H9 (cell line): ENCODE data around the gene PTTG2. TPM values are rescaled to one million over a fixed set of nuclear protein-coding genes. Genes with fewer than 3 reads are reported as not detected.

ENCODE experiments used
- DNase-seq: peaks from one replicate; pipeline ENCODE4 v3.0.0-alpha.2; 2017
- H2AFZ ChIP-seq: one replicate; pipeline ENCODE4 v1.6.1; 2013; ENCODE audit warnings: mild to moderate bottlenecking, low read length, control low read depth, moderate library complexity
- H2AK5ac ChIP-seq: 2 replicates; pipeline ENCODE4 v1.6.1; 2013; ENCODE audit warnings: low read length, control low read depth, mixed read lengths; ENCODE audit not compliant: insufficient read length
- H2BK120ac ChIP-seq: one replicate; pipeline ENCODE4 v1.6.1; 2013; ENCODE audit warnings: low read depth, mild to moderate bottlenecking, low read length, control low read depth, inconsistent platforms; ENCODE audit not compliant: poor library complexity, severe bottlenecking
- H2BK12ac ChIP-seq: 2 replicates; pipeline ENCODE4 v1.6.1; 2013; ENCODE audit warnings: low read length, control low read depth, mixed read lengths, low read depth; ENCODE audit not compliant: insufficient read length
- H2BK15ac ChIP-seq: 2 replicates; pipeline ENCODE4 v1.6.1; 2013; ENCODE audit warnings: low read depth, low read length, control low read depth
- H2BK20ac ChIP-seq: one replicate; pipeline ENCODE4 v1.6.1; 2013; ENCODE audit warnings: low read depth, mild to moderate bottlenecking, low read length, control low read depth, inconsistent platforms; ENCODE audit not compliant: poor library complexity, severe bottlenecking
- H2BK5ac ChIP-seq: 2 replicates; pipeline ENCODE4 v1.6.1; 2013; ENCODE audit warnings: low read length, control low read depth, mixed read lengths; ENCODE audit not compliant: insufficient read length
- H3K14ac ChIP-seq: 2 replicates; pipeline ENCODE4 v1.6.1; 2013; ENCODE audit warnings: low read length, control low read depth; ENCODE audit not compliant: insufficient read depth
- H3K18ac ChIP-seq: 2 replicates; pipeline ENCODE4 v1.6.1; 2013; ENCODE audit warnings: low read depth, mild to moderate bottlenecking, mixed read lengths, low read length, control low read depth; ENCODE audit not compliant: insufficient read length
- H3K23ac ChIP-seq: 2 replicates; pipeline ENCODE4 v1.6.1; 2013; ENCODE audit warnings: low read length, control low read depth, mixed read lengths, low read depth; ENCODE audit not compliant: insufficient read length
- H3K23me2 ChIP-seq: 2 replicates; pipeline ENCODE4 v1.6.1; 2013; ENCODE audit warnings: low read depth, mild to moderate bottlenecking, mixed read lengths, low read length, control low read depth; ENCODE audit not compliant: insufficient read length, poor library complexity, severe bottlenecking
- H3K27ac ChIP-seq: 2 replicates; pipeline ENCODE4 v1.5.1; 2013; ENCODE audit warnings: low read length, control low read depth, mixed read lengths, low read depth; ENCODE audit not compliant: insufficient read length
- H3K27me3 ChIP-seq: 2 replicates; pipeline ENCODE4 v1.6.1; 2013; ENCODE audit warnings: low read length, control low read depth, inconsistent platforms; ENCODE audit not compliant: insufficient read depth
- H3K4ac ChIP-seq: 2 replicates; pipeline ENCODE4 v1.6.1; 2013; ENCODE audit warnings: low read depth, mild to moderate bottlenecking, control low read depth, inconsistent platforms, low read length, moderate library complexity
- H3K4me1 ChIP-seq: 2 replicates; pipeline ENCODE4 v1.6.1; 2013; ENCODE audit warnings: low read length, control low read depth, inconsistent platforms; ENCODE audit not compliant: insufficient read depth
- H3K4me2 ChIP-seq: 2 replicates; pipeline ENCODE4 v1.6.1; 2013; ENCODE audit warnings: low read length, control low read depth, mixed read lengths; ENCODE audit not compliant: insufficient read length, insufficient read depth
- H3K56ac ChIP-seq: 2 replicates; pipeline ENCODE4 v1.6.1; 2013; ENCODE audit warnings: low read depth, mild to moderate bottlenecking, mixed read lengths, low read length, control low read depth; ENCODE audit not compliant: insufficient read length
- H3K79me1 ChIP-seq: 2 replicates; pipeline ENCODE4 v1.6.1; 2013; ENCODE audit warnings: low read depth, mild to moderate bottlenecking, moderate library complexity, low read length, control low read depth, inconsistent platforms; ENCODE audit not compliant: insufficient read depth, poor library complexity, severe bottlenecking
- H3K79me2 ChIP-seq: 2 replicates; pipeline ENCODE4 v1.6.1; 2013; ENCODE audit warnings: low read length, control low read depth, inconsistent platforms; ENCODE audit not compliant: insufficient read depth
- H3K9ac ChIP-seq: 2 replicates; pipeline ENCODE4 v1.6.1; 2013; ENCODE audit warnings: low read length, control low read depth, mixed read lengths; ENCODE audit not compliant: insufficient read length; ENCODE audit errors: extremely low read depth
- H3K9me3 ChIP-seq: one replicate; pipeline ENCODE4 v1.6.1; 2013; ENCODE audit warnings: low read depth, low read length, inconsistent platforms; ENCODE audit not compliant: control insufficient read depth
- H3T11ph ChIP-seq: one replicate; pipeline ENCODE4 v1.6.1; 2013; ENCODE audit warnings: mild to moderate bottlenecking, low read length, control low read depth, inconsistent platforms
- H4K20me1 ChIP-seq: one replicate; pipeline ENCODE4 v1.6.1; 2013; ENCODE audit not compliant: control insufficient read depth, insufficient read length, insufficient read depth
- H4K5ac ChIP-seq: 2 replicates; pipeline ENCODE4 v1.6.1; 2013; ENCODE audit warnings: low read depth, mild to moderate bottlenecking, mixed read lengths, low read length, control low read depth; ENCODE audit not compliant: insufficient read length
- H4K8ac ChIP-seq: replicated peaks from 2 replicates; pipeline ENCODE4 v1.6.1; 2013; ENCODE audit warnings: low read length, control low read depth, mixed read lengths, low read depth; ENCODE audit not compliant: insufficient read length
- H4K91ac ChIP-seq: 2 replicates; pipeline ENCODE4 v1.6.1; 2013; ENCODE audit warnings: low read depth, mild to moderate bottlenecking, moderate library complexity, mixed read lengths, low read length, control low read depth; ENCODE audit not compliant: insufficient read length
- H3K27ac Mint-ChIP-seq, 3 experiments: 2 replicates in 2 of 3; 3 replicates in 1 of 3; pipeline ENCODE4 v1.8.0; 2020 to 2021; ENCODE audit warnings: mixed read lengths in 3 of 3, mild to moderate bottlenecking in 1 of 3, moderate library complexity in 1 of 3
- H3K27me3 Mint-ChIP-seq: 2 replicates; pipeline ENCODE4 v1.8.0; 2021; ENCODE audit warnings: low read depth, mild to moderate bottlenecking, moderate library complexity, mixed read lengths
- H3K36me3 Mint-ChIP-seq, 3 experiments: 2 replicates in 2 of 3; 3 replicates in 1 of 3; pipeline ENCODE4 v1.8.0; 2020 to 2021; ENCODE audit warnings: low read depth in 3 of 3, mixed read lengths in 3 of 3; ENCODE audit not compliant: insufficient read depth in 1 of 3
- H3K4me1 Mint-ChIP-seq, 2 experiments: 2 replicates each; pipeline ENCODE4 v1.8.0; 2020; ENCODE audit warnings: mixed read lengths in 2 of 2
- H3K4me3 Mint-ChIP-seq, 2 experiments: 2 replicates in 1 of 2; 3 replicates in 1 of 2; pipeline ENCODE4 v1.8.0; 2020 to 2021; ENCODE audit warnings: mild to moderate bottlenecking in 2 of 2, mixed read lengths in 2 of 2, moderate library complexity in 1 of 2
- H3K9me3 Mint-ChIP-seq, 2 experiments: 2 replicates in 1 of 2; 3 replicates in 1 of 2; pipeline ENCODE4 v1.8.0; 2020; ENCODE audit warnings: mild to moderate bottlenecking in 2 of 2, mixed read lengths in 2 of 2, moderate library complexity in 1 of 2
- WGBS: extraction: QIAGEN DNeasy Blood & Tissue Kit; methylation state at CpG from one replicate; pipeline ENCODE4 v1.1.7; 2013; ENCODE audit warnings: missing lambda C conversion rate, low lambda C conversion rate, mixed read lengths; ENCODE audit not compliant: insufficient read length; ENCODE audit errors: extremely low coverage; 5-methylcytosine and 5-hydroxymethylcytosine counted together
- total RNA-seq: library from RNA; stranded (reverse); gene quantifications from 2 replicates; pipeline ENCODE4 v1.2.1, GENCODE V29; 2021
- TF ChIP-seq, protein P1 (sequence below): fragments of 200-600 bp; sonication (generic); conservative IDR thresholded peaks from 3 replicates; pipeline ENCODE4 v1.8.0; 2021; ENCODE audit warnings: antibody characterized with exemption, mild to moderate bottlenecking

PTTG2 gene
- total RNA-seq, 1 experiment from 2014 or later = not detected

GRCh38 chr4:37988670-37989069 lies 28.5 kb downstream of the PTTG2 start:
- no peak overlapping the region for H3K4ac ChIP-seq
- H3K79me2 ChIP-seq = 0 out of 2 replicates have a peak, but pooled peaks cover 2% of the 10 kb centered on the region
- H2BK120ac ChIP-seq = no peak overlapping the region
- H3K4me1 ChIP-seq = peaks cover 10% of the 10 kb centered on the region; the same call in 1 of the 2 replicates
- H3K9me3 ChIP-seq = no peaks in the 10 kb centered on the region
- no peak overlapping the region for H2AK5ac ChIP-seq
- no CpG with 5 or more reads among the region's 5 CpGs for WGBS
- no peak overlapping the region for H3K27ac ChIP-seq
- H2AFZ ChIP-seq = no peak overlapping the region
- H3K27me3 Mint-ChIP-seq = no peaks in the 10 kb centered on the region
- H3T11ph ChIP-seq = no peak overlapping the region
- H2BK5ac ChIP-seq = no peak overlapping the region
- no peaks in the 10 kb centered on the region for H3K23me2 ChIP-seq
- H3K4me1 Mint-ChIP-seq = peaks cover 46 to 60% of the 10 kb centered on the region in 2 experiments
- no peaks in the 10 kb centered on the region for H3K27me3 ChIP-seq
- peak overlapping the region in 1 of 2 experiments; percentile 10; a peak in 1 of 5 replicates for H3K4me3 Mint-ChIP-seq
- H4K20me1 ChIP-seq = no peaks in the 10 kb centered on the region
- peaks cover 0 to 7% (median 5%) of the 10 kb centered on the region in 3 experiments; a peak in 6 of 7 replicates for H3K36me3 Mint-ChIP-seq
- peak overlapping the region; percentile 51 to 94 (median 79); a peak in 6 of 7 replicates for H3K27ac Mint-ChIP-seq
- H2BK20ac ChIP-seq = no peak overlapping the region
- H3K56ac ChIP-seq = no peak overlapping the region
- H4K91ac ChIP-seq = no peak overlapping the region
- no peak overlapping the region for H2BK15ac ChIP-seq
- peak overlapping the region; percentile 23 for H3K4me2 ChIP-seq
- TF ChIP-seq, protein P1, sequence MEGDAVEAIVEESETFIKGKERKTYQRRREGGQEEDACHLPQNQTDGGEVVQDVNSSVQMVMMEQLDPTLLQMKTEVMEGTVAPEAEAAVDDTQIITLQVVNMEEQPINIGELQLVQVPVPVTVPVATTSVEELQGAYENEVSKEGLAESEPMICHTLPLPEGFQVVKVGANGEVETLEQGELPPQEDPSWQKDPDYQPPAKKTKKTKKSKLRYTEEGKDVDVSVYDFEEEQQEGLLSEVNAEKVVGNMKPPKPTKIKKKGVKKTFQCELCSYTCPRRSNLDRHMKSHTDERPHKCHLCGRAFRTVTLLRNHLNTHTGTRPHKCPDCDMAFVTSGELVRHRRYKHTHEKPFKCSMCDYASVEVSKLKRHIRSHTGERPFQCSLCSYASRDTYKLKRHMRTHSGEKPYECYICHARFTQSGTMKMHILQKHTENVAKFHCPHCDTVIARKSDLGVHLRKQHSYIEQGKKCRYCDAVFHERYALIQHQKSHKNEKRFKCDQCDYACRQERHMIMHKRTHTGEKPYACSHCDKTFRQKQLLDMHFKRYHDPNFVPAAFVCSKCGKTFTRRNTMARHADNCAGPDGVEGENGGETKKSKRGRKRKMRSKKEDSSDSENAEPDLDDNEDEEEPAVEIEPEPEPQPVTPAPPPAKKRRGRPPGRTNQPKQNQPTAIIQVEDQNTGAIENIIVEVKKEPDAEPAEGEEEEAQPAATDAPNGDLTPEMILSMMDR = no peak
- H2BK12ac ChIP-seq = no peak overlapping the region
- DNase-seq = no peak
- H3K9ac ChIP-seq = no peak overlapping the region
- no peaks in the 10 kb centered on the region for H3K9me3 Mint-ChIP-seq
- H4K5ac ChIP-seq = no peak overlapping the region
- H3K23ac ChIP-seq = no peak overlapping the region
- H3K18ac ChIP-seq = no peak overlapping the region
- no peak overlapping the region for H4K8ac ChIP-seq
- H3K14ac ChIP-seq = no peak overlapping the region
- no peaks in the 10 kb centered on the region for H3K79me1 ChIP-seq
